NCI-H345 treated with DMSO at 0.1 percent for 48 hours (cell line): ENCODE data around the gene CCDC40.
A peak's percentile ranks its signal among the peaks of the same experiment; 100 is the strongest.
"Not testable (repeated sequence)": the region's sequence is repeated elsewhere in the genome, so short reads cannot be mapped to it uniquely, and the experiment has no call there.

Source experiments
- DNase-seq: peaks from one replicate; lab custom pipeline; 2025; ENCODE audit not compliant: unreplicated experiment; lab: John Stamatoyannopoulos, UW

CCDC40 gene

GRCh38 chr17:80043963-80044362 is 7.5 kb downstream of the CCDC40 start:
- no peak for DNase-seq

- peak; percentile 91 for DNase-seq
These were observed 9.3 kb downstream of the CCDC40 start for GRCh38 chr17:80045703-80046102.

- not testable (repeated sequence) for DNase-seq
These were observed 10.3 kb downstream of the CCDC40 start for GRCh38 chr17:80046709-80047108.

- DNase-seq, result peak; percentile 93
These were observed 10.7 kb downstream of the CCDC40 start for GRCh38 chr17:80047176-80047575.

GRCh38 chr17:80049986-80050385 is 13.5 kb downstream of the CCDC40 start:
- DNase-seq, result no peak

GRCh38 chr17:80050706-80051105 is 14.3 kb downstream of the CCDC40 start:
- DNase-seq, result no peak

GRCh38 chr17:80051681-80052080 is 15.2 kb downstream of the CCDC40 start:
- DNase-seq, result no peak

GRCh38 chr17:80053102-80053501 is 16.7 kb downstream of the CCDC40 start:
- DNase-seq, result no peak

GRCh38 chr17:80055597-80055996 is 19.2 kb downstream of the CCDC40 start:
- DNase-seq, result no peak

GRCh38 chr17:80058311-80058955 is 22.0 kb downstream of the CCDC40 start:
- no peak for DNase-seq

- no peak for DNase-seq
These were observed 24.2 kb downstream of the CCDC40 start for GRCh38 chr17:80060644-80061043.

GRCh38 chr17:80061421-80061820 is 25.0 kb downstream of the CCDC40 start:
- DNase-seq, result no peak

- no peak for DNase-seq
These were observed 27.6 kb downstream of the CCDC40 start for GRCh38 chr17:80063830-80064585.

GRCh38 chr17:80064696-80065095 is 28.3 kb downstream of the CCDC40 start:
- no peak for DNase-seq

- DNase-seq, result no peak
These were observed 29.2 kb downstream of the CCDC40 start for GRCh38 chr17:80065478-80066170.

GRCh38 chr17:80067393-80067986 is 31.0 kb downstream of the CCDC40 start:
- no peak for DNase-seq

GRCh38 chr17:80068301-80069222 is 32.1 kb downstream of the CCDC40 start:
- DNase-seq, result no peak

- no peak for DNase-seq
These were observed 34.1 kb downstream of the CCDC40 start for GRCh38 chr17:80070375-80071115.

- DNase-seq, result no peak
These were observed 34.8 kb downstream of the CCDC40 start for GRCh38 chr17:80071116-80071841.
